ENCODE measurements around the gene EXOSC1.
"Not testable (repeated sequence)": the region's sequence is repeated elsewhere in the genome, so short reads cannot be mapped to it uniquely, and the experiment has no call there.

EXOSC1 gene

DNA sequence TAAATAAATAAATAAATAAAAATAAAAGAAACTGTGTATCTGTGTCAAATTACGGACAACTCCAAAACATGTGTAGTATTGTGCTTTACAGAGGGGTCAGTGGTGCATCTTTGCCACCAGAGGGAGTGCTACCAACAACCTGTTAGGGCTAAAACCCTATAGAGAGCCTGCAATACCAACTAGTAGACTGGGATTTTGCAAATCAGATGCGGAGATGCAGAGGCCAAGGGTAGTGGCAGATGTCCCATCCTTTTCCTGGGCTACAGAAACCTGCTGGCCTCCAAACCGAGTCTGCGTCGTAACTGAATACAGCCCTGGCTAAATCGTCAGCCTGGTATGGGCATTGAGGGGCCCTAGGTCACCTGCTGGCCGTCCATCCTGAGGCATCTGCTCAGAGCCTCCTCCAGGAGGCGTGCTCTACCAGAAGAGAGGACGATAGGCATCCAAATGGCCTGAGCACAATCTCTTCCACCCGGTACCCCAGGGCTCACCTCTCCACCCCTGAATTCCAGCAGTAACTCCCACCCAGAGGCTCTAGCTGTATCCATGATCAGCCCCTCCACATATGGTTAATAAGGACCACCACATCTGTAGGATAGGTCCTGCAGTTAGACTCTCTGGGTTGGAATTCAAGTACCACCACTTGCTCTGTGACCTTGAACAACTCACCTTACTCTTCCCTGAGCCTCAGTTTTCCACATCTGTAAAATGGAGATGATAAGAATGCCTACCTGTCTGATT lies 38.4 kb downstream of the EXOSC1 start:
- DNase-seq, result peak; percentile 52

DNA sequence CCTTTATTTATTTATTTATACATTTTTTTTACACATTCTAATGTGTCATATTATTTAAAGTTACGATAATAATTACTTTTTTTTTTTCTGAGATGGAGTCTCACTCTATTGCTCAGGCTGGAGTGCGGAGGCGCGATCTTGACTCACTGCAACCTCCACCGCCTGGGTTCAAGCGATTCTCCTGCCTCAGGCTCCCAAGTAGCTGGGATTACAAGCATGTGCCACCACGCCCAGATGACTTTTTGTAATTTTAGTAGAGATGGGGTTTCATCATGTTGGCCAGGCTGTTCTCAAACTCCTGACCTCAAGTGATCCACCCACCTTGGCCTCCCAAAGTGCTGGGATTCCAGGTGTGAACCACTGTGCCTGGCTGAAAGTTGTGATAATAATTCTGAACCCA lies 39.3 kb downstream of the EXOSC1 start:
- not testable (repeated sequence) for DNase-seq

DNA sequence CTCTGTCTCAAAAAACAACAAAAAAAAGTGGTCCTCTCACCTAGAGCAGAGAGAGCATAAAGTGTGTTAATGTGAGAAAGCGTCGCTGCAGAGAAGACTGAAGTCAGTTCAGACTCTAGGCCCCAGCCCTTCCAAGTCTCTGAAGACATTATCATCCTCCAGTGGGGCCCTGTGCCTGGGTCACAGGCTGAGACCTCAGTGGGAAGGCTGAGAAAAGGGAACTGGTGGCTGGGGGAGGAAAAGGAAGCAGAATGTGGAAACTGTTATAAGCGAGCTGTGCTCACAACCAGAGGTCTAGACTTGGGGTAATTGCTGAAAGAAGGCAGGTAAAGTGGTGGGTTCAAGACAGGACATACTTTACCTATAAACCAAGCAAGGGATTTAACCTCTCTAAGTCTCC lies 39.7 kb downstream of the EXOSC1 start:
- DNase-seq, result no peak

DNA sequence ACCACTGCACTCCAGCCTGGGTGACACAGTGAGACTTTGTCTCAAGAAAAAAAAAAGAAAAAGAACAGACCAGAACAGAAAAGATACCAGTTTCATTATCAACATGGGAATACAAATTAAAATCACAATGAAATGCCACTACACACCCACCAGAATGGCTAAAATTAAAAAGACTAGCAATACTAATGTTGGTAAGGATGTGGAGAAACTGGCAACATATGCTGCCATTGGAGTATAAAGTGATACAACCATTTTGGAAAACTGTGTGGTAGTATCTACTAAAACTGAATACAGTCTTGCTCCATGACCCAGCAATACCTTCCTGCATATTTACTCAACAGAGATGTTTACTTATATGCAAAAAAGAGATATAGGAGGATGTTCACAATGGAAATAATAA lies 41.8 kb downstream of the EXOSC1 start:
- DNase-seq, result no peak

DNA sequence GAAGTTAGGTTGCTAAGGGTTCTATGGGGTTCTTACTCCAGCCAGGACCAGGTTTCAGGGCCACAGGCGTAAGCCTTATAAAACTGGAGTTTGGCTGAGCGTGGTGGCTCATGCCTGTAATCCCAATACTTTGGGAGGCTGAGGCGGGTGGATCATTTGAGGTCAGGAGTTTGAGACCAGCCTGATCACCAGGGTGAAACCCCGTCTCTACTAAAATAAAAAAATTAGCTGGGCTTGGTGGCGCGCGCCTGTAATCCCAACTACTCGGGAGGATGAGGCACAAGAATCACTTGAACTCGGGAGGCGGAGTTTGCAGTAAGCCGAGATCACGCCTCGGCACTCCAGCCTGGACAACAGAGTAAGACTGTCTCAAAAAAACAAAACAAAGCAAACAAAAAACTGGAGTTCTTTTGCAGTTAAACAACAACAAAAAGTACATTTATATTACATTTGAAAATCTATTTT lies 44.3 kb downstream of the EXOSC1 start:
- DNase-seq, result no peak

DNA sequence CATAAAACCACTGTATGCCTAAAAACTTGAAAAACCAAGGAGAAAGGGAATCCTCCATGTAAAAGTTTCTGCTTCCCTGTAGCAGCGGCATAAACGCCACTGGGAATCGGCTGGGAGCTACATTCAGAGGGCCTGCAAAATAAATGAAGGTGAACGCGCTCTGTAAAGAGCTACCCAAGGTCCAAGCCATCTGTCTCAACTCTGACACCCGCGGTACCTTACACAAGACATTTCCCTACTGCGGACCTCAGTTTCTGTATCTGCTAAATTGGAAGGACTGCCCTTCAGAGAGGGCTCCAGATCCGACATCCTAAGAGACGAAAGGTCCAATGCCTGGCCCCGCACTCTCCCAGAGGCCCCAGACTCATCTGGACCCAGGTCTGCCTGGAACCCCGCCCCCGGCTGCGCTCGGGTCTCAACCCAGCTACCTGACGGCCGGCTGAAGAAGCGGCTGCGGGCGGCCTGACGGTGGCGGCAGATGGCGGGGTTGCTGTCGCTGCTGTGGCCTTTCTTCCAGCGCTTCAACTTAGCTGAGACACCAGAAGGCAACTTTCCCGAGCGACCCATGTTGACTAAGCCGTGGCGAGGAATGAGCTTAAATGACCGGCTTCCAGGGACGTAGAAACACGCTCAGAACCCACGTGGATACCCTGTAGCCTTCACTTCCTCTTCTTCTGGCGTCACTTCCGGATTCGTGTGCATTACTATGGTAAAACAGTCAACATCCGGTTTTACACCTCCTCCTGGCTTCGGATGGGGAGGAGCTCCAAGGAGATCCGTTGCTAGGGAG lies 44.9 kb downstream of the EXOSC1 start, which contains the start of gene RRP12:
Gene RRP12, minus strand, starts transcription at position 676 of the 790 bp plus-strand sequence. Its CDS starts 109 bp downstream, at position 567.
- peak; percentile 83 for DNase-seq

DNA sequence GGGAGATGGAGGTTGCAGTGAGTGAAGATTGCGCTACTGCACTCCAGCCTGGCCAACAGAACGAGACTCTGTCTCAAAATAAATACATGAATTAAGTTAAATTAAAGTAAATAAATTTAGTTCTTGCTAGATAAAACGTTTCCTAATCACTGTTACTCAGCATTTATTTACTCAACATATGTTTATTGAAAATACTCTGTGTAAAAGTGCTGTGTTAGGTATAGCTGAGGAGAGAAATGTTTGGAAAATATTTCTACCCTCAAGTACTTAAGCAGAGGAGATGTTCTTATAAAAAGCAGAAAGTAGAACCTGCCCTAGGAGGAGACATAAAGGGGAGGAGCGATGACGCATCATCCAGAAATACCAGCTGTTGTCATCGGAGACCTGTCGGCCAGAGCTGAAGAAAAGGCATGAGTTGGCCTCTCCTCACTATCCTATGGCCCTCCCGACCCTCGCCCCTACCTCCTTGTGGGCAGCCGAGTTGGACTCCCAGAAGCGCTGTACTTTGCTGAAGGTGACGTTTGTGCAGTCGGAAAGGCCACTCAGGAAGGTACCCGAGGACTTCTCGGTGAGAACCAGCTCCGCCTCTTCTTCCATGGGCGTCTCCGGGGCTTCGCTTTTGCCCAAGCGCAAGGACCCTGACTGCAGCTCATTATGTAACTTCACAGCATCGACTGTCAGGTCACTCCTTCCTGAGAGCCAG lies 45.8 kb downstream of the EXOSC1 start:
- DNase-seq, result no peak

DNA sequence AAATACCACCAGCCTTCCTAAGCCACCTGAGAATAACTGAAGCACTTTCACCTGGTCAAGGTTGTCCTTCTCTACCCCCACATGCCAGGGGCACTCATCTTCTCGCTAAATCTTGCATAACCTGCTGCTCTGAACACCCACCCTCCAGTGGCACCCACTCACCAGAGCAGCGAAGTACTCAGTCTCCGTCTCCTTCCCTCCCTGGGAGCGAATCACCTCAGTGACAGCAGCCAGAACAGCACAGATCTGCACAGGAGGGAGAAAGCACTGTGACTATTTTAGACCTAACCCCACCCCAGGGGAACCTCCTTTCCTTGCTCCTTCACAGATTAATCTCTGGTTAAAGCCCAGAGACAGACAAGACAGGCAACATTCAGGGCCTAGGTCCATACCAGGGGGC lies 49.8 kb downstream of the EXOSC1 start:
- DNase-seq, result no peak

DNA sequence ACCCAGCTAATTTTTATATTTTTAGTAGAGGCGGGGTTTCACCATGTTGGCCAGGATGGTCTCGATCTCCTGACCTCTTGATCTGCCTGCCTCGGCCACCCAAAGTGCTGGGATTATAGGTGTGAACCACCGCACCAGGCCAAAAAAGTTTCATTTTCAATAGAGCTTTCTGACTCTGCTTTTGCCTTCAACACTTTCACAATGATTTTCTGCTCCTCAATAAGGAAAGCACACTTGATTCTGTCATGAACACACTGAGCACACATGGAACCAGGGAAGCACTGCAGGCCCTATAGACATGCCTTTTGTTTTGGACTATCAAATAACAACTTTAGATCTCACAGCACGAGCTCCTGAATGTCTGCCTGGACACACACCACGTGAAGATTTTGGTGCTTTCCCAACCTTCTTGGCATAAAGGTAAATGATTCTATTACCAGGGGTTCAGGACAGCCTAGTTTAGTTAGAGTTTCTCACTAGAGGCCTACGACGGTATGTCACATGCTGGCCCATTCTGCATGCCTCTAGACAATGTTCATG lies 52.7 kb downstream of the EXOSC1 start:
- no peak for DNase-seq

DNA sequence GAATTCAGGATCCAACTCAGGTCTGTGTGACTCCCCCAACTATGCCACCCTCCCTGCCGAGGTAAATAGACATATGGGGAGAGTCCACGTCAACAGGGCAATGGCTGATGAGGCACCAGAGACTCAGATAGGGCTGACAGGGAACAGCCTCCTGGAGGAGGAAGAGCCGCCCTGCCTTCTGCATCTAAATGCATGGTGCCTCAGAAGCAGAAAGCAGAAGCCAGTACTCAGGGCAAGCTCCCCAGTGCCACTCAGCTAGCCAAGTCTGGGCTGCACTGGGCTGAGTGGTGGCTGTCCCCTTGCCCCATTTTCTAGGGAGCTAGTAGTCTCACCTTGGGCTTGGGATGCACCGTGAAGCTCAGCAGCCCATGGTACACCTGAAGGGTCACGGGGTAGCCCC lies 55.7 kb downstream of the EXOSC1 start:
- no peak for DNase-seq

DNA sequence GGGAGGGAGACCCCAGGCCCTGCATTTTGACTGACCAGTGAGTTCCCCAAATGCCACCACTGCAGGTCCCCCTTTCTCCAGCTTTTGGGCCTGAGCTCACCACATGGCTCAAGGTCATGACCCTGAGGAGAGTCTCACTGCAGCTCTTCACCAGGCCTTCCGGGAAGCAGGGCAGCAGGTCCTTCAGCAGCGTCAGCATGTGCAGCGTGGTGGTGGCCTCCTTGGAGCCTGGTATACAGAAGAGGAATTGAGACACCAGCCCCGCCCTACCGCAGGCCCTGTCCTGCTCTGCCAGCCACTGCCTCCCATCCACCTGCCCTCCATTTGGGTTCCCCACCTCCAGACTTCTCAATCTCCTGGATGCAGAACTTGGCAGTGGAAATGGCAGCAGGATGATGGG lies 57.7 kb downstream of the EXOSC1 start:
- DNase-seq, result no peak
